Non-pigmented ciliary epithelial cell (primary cell): ENCODE data around the gene KCNK7.

Source experiments
- DNase-seq: peaks from one replicate; pipeline ENCODE4 v3.0.0-alpha.2; 2010; ENCODE audit warnings: low read depth

Gene KCNK7

DNA sequence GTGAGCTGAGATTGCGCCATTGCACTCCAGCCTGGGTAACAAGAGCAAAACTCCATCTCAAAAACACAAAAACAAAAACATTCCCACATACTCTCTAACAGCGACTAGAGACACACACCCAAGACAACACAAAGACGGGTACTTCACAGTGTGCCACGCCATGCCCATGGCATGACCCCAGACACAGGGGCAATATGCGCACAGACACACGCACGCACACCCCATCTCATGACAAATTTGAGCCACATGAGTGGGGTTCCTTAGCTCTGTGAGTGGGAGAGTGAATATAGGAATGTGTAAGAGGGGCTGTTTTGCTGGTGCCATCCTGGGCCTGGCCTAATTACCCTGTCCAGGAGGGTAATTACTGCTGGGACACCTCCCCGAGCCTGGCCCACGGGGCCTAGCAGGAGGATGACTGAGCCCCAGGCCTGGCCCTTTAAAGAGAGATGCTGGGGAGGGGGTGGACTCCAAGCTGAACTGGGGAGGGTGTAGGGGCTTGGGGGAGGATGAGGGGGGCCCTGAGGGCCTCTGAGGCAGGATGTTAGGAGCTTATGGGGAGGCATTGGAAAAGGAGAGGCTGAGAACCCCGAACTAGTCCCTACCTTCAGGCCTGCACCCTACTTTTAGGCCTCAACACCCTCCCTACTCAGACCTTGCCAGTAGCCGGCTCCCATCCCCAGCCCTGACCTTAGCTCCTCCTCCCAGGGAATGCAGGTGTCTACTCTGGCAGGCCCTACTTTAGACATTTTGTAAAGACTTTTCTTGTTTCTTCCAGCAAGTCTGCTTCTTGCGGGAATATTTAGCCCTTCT, 38.9 kb downstream of the KCNK7 start:
- DNase-seq = no peak

DNA sequence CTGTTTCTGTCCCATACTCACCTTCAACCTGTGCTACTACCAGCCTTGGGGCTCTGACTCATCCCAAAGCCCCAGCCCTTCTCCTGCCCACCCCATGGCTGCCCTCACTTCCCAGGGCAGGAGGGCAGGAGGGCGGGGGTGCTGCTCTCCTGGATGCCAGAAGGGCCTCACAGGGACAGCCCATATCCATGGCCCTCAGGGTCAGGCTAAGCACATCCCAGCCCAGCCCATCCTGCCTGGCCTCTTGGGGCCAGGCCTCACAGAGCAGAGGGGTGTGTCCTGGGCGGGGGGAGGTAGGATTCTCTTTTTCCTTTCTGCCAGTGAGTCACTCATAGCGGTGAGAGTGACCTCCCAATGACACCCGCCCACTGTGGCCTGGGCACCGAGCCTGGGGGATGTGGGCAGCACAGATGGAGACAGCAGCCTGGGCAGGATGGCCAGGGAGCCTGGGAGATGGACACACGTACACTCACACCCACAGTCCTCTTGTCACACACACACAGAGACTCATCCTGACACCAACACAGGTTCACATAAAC, 39.8 kb downstream of the KCNK7 start:
- DNase-seq = no peak

DNA sequence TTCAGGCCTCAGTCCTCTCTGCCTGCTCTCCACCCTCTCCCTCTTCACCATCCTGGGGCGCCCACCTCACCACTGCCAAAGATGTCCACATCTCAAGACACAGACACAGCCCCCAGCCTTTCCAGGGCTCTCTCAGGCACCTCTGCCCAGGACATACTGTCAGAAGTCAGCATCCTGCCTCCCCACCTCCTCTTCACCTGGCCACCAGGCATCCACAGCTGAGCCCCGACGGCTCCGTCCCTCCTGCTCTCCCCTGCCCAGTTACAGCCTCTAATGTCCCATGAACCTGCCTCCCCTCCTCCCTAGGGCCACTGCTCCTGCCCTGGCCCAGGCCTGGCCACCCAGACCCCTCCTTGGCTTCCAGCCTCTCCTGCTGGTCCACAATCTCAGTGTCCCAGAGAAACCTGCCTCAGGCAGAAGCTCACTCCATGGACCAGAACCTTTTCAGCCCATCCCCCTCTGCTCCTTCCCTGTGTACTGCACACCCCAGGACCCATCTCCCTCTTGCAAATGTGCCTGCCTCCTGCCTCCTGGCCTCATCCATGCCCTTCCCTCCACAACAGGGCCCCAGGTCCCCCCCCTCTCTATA, 40.7 kb downstream of the KCNK7 start:
- DNase-seq = no peak

DNA sequence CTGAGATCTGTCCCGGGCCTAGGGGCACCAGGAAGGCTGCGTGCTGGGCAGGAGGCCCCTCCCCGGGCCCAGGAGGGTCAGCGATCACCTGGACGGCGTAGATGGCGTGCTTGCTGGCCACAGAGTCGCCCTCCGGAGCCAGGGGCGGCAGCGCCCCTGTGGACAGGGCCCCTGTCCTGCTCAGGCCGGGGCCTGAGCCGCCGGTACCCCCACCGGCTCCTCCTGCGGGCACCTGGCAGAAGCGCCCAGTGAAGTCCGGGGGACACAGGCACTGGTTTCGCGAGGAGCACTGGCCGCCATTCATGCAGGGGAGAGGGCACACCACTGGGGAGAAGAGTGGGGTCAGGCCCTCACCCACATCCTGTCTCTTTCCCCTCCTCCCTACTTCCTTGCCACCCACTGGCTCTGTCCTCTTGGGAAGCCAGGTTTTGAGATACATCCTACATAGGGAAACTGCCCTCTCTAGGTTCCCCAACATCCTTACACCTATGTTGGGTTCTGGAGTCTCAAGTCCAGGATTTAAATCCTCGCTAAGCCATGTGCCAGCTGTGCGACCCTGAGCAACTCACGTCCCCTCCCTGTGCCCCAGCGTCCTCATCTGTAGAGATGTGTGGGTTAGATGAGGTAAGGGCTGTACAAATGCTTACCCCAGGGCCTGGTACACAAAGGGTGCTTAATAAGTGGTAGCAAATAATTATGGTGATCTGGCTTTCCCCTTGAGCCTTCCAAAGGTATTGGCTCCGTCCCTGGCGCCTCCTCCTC, 41.4 kb downstream of the KCNK7 start:
- no peak for DNase-seq

DNA sequence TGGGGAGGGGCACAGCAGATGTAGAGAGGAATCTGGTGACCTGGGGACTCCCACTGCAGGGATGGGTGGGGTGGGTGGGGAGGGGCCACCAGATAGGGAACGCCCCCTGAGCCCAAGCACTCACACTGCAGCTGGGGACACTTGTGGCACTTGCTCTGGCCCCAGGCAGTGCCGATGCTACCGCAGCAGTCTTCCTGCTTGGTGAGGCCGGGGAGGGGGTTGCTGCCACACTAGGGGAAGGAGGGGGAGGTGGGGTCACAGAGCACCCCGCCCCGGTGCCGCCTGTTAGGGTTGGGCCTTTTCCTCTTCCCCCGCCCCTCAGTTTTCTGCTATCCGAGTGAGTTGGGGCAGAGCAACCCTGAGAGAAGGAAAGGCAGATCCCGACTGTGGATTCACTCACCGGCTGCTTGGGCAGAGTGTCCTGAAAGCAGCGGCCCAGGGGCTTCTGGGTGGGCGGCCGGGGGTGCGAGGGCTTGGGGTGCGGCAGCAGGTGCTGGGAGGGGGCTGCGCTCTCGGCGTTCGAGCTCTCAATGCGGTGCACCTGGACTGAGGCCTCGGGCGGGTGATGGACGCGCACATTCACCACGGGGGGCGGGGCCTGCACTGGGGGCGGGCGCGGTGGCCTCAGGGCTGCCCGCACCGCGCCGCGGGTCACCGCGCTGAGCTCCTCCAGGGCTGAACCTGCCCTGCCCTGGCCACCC, 42.1 kb downstream of the KCNK7 start:
- no peak for DNase-seq

DNA sequence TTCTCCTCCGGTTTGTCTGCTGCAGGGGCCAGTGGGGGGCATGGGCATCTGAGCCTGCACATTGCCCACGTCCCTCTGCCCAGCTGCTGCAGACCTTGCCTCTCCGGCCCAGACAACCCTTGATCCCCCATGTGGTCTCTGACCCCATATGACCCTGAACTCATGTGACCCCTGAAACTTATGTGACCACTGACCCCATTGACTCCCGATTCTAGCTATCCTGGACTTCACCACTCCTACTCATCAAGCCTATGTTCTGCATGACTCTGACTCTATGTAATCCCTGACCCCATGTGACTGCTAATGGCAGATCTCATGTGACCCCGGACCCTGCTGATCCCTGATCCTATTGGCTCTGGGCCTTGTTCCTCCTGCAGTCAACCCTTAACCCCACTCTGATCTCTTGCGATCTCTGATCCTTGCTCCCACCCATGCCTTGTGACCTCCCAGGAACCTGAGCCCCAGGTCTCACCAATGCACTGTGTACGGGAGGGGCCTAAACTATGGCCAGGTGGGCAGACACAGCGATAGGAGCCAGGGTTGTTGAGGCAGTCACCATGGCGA, 43.1 kb downstream of the KCNK7 start:
- no peak for DNase-seq

DNA sequence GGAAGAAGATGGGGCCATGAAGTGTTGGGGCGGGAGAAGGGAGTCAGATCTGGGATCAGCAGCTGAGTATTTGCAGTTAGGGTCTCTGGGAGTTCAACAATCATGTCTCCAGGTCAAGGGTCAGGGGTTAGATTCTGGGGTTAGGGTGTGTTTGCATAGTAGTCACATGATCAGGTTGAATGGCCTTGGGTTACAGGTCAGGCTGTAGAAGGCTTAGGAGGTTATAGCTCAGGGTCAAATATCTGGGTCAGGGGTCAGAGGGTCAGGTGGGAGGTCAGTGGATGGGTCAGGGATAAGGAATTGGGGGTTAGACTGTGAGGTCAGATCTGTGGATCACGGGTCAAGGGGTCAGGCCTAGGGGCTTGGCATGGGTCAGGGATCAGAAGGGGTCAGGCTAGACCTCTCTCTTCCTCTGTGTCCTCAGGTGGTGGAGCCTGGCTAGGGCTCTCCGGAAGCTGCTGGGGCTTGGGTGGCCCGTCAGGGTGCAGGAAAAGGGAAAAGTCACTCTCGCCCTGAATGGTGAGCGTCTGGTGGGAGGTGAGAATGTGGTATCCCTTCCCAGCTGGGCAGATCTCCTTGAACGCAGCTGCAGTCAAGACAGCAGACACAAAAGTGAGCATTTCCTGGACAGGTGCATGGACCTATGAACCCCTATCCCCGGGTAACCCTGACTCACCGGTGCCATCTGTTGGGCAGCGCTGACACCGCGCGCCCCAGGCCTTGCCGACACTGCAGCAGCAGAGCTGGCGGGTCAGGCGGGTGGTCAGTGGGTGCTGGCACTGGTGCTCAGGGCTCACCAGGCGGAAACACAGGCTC, 43.8 kb downstream of the KCNK7 start:
- no peak for DNase-seq

DNA sequence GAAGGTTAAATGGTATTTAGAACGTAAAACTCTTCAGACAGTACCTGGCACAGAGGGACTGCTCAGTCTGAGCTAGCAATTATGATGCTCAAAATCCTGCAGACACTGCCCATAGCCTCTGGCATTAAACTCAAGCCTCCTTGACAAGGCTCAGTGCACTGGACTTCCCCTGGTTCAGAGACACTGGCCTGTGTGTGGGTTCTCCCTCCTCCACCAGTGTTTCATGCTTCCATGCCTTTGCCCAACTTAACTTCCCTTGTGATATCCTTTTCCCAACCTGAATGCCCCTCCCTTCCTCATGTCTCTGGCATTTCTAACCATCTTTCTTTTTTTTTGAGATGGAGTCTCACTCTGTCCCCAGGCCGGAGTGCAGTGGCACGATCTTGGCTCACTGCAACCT, 46.5 kb downstream of the KCNK7 start:
- DNase-seq = no peak

DNA sequence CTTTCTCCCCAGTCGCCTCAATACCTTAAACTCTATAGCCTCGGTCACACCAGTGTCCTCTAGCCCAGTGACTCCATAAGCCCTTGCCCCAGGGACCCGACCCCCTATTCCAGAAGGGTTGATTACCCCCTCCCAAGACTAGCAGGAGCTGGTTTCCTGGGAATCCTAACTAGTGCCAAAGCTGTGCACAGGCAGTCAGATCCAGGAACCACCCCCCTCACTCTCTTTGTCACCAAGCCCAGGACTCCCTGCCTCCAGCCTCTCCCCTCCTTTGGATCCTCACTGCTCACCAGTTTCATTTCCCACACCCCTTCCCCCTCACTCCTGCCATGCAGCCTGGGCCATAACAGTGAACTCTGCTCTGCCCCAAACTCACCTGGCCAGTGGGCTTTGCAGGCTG, 47.2 kb downstream of the KCNK7 start:
- DNase-seq = no peak

DNA sequence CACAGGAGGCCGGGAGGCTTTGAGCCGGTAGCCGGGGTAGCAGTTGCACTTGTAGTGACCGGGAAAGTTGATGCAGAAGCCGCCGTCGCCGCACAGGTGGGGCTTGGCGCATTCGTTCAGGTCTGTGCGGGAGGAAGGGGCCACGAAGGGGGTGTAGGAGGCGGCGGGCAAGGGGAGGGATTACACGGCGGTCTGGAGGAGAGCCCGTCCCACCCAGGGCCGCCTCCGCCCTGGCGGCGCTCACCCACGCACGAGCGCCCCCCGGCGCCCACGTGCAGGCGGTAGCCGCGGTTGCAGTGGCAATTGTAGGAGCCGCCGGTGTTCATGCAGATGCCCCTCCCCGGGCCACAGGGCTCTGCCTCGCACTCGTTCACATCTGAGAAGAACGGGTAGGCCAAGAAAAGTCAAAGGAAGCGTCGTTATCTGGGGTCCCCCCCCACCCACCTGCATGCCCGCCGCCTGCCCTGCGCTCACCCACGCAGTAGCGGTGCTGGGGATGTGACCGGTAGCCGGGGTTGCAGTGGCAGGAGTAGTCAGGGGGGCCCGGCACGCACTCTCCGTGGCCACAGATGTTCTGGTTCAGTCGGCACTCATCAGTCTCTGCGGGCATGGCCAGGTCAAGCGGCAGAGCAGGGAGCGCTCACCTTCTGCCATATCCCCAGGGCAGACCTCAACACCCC, 48.0 kb downstream of the KCNK7 start:
- DNase-seq = no peak

DNA sequence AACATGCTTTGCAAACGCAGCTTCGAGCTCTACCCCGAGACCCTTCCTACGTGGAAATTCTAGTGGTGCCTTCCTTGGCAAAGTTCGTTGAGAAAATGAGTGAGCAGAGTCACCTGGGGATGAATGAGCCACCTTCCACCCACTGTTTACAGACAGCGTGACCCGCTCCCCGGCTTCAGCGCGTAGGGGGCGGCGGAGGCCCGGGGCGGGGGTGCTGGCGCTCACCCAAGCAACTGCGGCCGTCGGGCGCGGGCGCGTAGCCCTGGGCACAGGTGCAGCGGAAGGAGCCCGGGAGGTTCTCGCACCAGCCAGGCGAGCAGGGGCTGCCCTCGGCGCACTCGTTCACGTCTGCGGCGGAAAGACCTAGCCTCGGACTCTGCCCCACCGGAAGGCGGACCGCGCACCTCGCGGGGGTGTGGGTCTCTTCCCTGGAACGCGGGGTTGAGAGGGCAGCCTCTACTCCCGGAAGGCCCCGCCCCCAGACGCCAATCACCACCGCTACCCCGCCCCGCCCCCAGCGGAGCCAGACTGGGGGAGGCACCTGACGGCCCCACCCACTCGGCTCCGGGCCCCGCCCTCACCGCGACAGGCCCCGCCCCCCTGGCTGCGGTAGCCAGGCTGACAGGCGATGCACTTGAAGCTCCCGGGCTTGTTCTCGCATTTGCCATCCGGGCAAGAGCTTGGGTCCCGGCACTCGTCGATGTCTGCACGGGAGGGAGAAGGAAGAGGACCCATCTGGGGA, 49.2 kb downstream of the KCNK7 start:
- no peak for DNase-seq

DNA sequence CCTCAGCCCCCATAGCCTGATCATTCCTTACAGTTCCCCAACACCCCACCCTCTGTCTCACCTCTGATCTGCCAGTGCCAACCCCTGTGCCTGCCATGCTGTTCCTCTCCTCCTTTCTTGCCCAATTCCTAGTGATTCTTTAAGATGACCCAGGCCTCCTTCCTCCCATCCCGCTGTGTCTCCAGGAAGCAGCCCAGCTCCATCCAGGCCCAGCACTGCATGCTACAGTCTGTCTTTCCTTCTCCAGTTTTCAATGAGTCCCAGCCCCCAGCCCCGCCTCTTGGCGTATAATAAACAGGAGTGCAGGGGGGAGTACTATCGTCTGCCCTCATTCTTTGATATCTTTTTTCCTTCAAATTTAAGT, 49.8 kb downstream of the KCNK7 start:
- no peak for DNase-seq
